SKM-1 treated with dmso at 0.1 percent for 144 hours (cell line): ENCODE results near the gene SLC4A4.

Experiments
- DNase-seq: peaks from one replicate; lab custom pipeline; 2025; ENCODE audit not compliant: unreplicated experiment; lab: John Stamatoyannopoulos, UW

The SLC4A4 gene

GRCh38 chr4:71468116-71468710 is 129.4 kb downstream of the SLC4A4 start:
- no peak for DNase-seq

GRCh38 chr4:71469541-71469940 is 130.7 kb downstream of the SLC4A4 start:
- DNase-seq = no peak

- no peak for DNase-seq
These were observed 131.7 kb downstream of the SLC4A4 start for GRCh38 chr4:71470524-71470923.

- no peak for DNase-seq
These were observed 134.1 kb downstream of the SLC4A4 start for GRCh38 chr4:71472946-71473345.

GRCh38 chr4:71473541-71474240 is 134.9 kb downstream of the SLC4A4 start:
- no peak for DNase-seq

- DNase-seq = no peak
These were observed 135.9 kb downstream of the SLC4A4 start for GRCh38 chr4:71474731-71475130.

- DNase-seq = no peak
These were observed 137.4 kb downstream of the SLC4A4 start for GRCh38 chr4:71476240-71476639.

- no peak for DNase-seq
These were observed 147.9 kb downstream of the SLC4A4 start for GRCh38 chr4:71486550-71487343.

GRCh38 chr4:71487344-71487920 is 148.6 kb downstream of the SLC4A4 start:
- DNase-seq = no peak

GRCh38 chr4:71494539-71494938 is 155.7 kb downstream of the SLC4A4 start:
- no peak for DNase-seq

- no peak for DNase-seq
These were observed 156.6 kb downstream of the SLC4A4 start for GRCh38 chr4:71495454-71495853.

- DNase-seq = no peak
These were observed 158.3 kb downstream of the SLC4A4 start for GRCh38 chr4:71497078-71497477.

GRCh38 chr4:71498002-71498401 is 159.2 kb downstream of the SLC4A4 start:
- no peak for DNase-seq

- no peak for DNase-seq
These were observed 159.8 kb downstream of the SLC4A4 start for GRCh38 chr4:71498625-71499024.

GRCh38 chr4:71501992-71502391 is 163.2 kb downstream of the SLC4A4 start:
- no peak for DNase-seq

GRCh38 chr4:71518283-71518989 is 179.6 kb downstream of the SLC4A4 start:
- DNase-seq = no peak

- DNase-seq = no peak
These were observed 181.5 kb downstream of the SLC4A4 start for GRCh38 chr4:71520308-71520707.

- DNase-seq = no peak
These were observed 182.0 kb downstream of the SLC4A4 start for GRCh38 chr4:71520850-71521249.

- DNase-seq = no peak
These were observed 185.9 kb downstream of the SLC4A4 start for GRCh38 chr4:71524756-71525155.

GRCh38 chr4:71526637-71527406 is 188.0 kb downstream of the SLC4A4 start:
- no peak for DNase-seq
